GM18517 (cell line): ENCODE data around the gene FZD4.

ENCODE experiments used
- ATAC-seq: cut with Tn5 transposase; IDR thresholded peaks from one replicate; pipeline ENCODE4 v1.9.1; 2021; ENCODE audit warnings: mild to moderate bottlenecking, moderate library complexity; ENCODE audit not compliant: unreplicated experiment

FZD4 gene

DNA sequence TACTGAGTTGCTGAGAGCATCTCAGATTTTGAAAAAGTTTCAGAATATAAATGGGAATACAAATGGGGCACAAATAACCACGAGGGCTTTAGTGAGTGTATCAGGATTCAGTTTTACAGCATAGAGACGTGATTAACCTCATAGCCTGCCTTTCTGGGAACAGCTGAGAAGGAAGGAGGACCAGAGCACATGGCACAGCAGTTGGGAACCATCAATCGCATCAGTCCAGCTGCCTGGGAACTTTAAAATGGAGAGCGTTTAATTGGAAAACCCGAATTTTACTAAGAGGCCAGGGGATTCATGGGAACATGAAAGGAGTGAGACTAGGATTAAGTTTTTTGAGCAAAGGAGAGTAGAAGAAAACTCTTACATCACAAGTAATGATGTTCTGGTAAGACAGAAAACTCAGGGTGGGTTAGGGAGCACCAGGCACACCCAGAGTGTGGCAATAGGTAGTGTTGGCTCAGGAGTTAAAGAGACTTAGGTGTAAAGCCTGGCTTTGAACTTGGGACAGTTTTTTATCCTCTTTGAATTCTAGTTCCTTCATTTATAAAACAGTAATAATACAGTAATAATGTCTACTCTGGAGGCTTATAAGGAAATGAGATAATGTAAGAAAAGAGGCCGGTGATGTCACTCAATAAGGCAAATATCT, 40.2 kb downstream of the FZD4 start:
- no peak for ATAC-seq

DNA sequence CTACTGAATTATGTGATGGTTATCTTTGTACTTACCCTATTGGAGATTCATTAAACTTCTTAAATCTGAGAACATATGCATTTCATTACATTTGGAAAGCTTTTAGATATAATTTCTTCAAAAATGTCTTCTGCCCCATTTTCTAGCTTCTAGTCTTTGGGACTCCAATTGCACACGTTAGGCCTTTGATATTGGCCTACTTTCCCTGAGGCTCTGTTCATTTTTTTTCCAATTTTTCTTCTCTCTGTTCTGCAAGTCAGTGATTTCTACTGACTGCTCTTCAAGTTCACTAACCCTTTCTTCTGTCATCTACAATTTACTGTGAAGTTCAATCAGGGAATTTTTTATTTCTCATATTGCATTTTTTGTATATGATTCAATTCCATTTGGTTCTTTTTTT, 43.0 kb downstream of the FZD4 start:
- ATAC-seq, result no peak

DNA sequence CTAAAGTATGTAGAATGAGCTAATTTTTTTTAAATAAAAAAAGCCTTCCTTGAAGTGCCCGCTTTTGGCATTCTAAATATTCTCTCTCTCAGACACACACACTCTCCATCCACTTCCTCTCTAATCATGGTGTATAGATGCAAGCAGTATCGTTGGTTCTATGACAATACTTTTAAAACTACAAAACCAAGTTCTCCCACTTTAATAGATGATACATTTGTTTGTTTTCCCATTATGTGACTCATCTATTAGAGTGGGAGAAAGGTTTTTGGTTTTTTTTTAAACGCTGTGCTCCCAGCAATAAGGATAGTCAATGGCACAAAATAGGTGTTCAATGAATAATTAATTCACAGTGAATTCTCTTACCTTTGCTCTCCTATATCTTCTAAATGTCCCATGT, 44.6 kb downstream of the FZD4 start:
- no peak for ATAC-seq

DNA sequence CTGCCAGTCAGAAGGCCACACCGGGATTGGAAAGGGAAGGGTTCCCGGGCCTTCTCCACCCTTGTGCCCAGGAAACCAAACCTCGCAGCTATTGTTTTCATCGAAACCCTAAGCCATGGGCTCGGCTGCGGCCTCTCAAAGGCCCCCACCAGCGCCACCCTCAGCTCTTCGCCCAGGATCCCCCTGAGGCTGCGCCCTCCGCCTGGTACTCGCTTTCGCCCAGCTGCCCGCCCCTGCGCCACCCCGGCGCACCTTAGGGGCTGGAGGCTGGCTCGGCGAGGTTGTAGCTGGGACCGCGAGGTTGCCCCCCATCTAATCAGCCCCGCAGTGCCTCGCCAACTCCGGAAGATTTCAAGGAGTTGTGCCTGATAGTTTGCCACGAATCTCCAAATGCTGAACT, 49.0 kb downstream of the FZD4 start:
- no peak for ATAC-seq

DNA sequence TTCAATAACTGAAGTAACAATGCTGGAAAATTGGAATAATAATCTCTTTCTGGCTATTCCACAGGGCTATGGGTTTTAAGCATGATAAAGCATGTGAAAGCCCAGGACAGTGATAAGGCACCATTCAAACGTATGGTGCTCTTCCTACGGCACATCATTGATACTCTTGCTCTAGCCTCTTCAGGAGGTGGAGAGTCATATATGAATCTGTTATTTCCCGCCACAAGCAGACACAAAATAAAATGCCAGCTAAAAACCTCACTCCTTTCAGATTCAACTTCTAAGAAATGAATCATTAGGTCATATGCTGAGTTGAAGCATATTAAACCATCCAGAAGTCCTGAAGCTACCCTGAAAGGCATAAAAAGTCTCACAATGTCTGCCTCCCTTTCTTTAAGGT, 49.9 kb downstream of the FZD4 start:
- ATAC-seq, result no peak

DNA sequence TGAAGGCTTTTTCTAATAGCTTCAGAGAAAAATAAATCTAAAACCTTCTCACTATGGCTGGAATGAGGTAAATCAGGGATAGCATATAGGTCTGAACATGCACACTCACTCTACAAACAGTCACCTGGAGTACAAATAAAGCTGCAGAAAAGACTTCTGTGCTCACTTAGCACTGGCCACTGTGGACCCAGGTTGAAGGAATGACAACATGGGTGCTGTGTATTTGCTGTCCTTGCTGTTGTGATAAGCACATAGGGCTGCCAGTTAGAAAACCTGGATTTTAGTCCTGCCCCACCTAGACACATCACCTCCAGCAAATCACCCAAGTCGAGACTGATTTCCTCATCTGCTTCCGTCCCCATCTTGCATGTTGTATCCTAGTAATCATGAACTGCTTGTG, 51.2 kb downstream of the FZD4 start:
- no peak for ATAC-seq

DNA sequence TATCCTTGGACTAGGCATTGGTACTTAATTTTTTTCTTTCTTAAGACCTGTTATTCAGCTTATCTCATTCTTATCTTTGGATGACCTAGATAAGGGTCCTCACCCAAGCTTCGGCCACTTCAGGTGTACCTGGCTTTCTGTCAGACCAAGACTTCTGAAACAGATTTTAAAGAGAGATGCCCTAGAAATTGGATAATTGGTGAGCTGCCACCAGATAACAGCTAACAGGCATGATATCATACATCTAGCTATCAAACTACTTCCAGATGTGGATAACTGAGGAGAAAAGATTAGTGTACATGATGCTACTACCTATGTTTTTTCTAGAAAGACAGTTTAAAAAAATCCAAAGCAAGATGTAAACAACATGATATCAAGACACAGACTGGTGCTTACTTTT, 52.9 kb downstream of the FZD4 start:
- no peak for ATAC-seq

DNA sequence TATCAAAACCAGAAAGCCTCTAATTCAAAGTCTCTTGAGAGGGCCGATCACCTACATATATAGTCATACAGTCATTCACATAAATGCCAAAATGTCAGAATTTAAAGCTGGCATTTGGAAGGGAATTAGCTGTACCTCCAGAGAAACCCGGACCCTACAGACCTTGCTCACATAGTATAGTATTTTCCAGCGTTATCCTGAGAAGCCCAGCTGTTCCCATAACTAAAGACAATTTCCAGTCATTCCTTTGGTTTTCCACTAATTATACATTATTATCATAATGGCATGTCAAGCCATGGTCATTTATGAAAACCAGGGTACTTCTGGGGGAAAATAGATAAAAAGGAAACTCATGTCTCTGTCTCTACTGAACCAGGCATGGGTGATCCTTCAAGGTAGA, 53.6 kb downstream of the FZD4 start:
- no peak for ATAC-seq

DNA sequence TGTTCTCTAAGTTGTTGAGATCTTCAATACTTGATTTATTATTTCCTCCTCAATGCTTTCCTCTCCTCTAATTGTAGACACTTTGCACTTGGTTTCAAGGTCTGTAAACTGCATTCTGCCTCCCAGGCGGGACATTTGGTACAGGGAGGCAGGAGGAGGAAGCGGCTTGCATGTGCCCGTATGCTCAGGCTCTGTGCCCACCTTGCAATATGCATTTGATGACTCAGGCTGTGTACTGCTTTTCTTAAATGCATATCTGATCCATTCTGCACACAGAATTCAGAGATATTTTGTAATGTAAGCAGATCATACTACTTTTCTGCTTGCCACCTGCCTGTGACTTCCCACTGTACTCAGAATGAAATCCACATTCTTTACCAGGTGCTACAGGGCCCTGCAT, 55.0 kb downstream of the FZD4 start:
- ATAC-seq, result no peak

DNA sequence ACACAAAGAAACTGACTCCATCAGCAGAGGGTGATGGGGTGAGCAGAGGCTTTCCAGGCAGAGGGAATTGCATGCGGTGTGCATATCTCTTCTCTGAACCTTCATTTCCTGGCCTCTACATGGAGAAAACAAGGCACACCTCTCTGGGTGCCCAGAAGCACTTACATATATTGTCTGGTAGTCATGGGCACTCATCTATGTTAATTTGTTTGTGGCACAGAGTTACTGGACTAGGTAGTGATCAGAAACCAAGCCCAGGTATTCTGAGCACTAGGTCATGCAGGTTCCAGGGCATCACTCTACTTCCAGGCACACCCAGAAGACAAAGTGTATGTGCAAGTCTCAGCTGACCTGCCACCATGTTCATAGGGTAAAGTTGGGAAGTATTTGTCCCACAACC, 56.5 kb downstream of the FZD4 start:
- ATAC-seq, result no peak

DNA sequence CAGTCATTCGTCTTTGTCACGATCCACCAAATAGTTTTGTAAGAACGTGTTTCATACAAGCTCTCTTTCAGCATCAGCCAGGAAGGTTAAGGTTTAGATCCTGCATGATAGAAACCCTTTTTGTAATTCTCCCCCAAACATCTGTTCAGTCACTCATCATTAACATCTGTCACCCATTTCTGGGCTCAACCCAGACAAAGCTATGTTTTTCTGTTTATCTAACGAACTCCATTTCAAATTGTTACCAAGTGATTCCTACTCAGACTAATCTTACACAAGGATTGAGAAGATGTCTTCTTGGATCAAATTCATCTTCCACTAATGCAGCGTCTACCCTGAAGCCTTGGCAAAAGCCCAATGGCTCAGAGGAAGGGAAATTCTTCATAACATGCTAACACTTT, 58.8 kb downstream of the FZD4 start:
- ATAC-seq, result no peak
